HG03108 (cell line): Measurements from ENCODE around the gene PTPRN2.

Source experiments
- ATAC-seq: cut with Tn5 transposase; IDR thresholded peaks from one replicate; pipeline ENCODE4 v1.9.1; 2021; ENCODE audit warnings: moderate library complexity; ENCODE audit not compliant: unreplicated experiment

Gene PTPRN2

DNA sequence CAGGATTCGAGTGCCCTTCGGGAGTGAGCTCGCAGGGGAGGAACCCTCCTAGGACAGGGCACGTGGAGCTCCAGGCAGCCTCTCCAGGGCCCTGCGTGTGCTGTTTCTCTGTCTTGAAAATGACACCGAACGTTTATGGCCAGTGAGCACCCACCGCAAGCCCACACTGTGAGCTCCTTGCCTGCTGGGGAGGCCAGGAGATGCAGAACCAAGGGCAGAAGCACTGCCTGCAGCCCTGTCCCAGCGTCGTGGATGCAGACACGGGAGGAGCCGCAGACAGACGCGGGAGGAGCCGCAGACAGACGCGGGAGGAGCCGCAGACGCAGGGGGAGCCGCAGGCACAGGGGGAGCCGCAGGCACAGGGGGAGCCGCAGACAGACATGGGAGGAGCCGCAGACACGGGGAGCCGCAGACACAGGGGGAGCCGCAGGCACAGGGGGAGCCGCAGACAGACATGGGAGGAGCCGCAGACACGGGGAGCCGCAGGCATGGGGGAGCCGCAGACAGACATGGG, 314.4 kb downstream of the PTPRN2 start:
- no peak for ATAC-seq

DNA sequence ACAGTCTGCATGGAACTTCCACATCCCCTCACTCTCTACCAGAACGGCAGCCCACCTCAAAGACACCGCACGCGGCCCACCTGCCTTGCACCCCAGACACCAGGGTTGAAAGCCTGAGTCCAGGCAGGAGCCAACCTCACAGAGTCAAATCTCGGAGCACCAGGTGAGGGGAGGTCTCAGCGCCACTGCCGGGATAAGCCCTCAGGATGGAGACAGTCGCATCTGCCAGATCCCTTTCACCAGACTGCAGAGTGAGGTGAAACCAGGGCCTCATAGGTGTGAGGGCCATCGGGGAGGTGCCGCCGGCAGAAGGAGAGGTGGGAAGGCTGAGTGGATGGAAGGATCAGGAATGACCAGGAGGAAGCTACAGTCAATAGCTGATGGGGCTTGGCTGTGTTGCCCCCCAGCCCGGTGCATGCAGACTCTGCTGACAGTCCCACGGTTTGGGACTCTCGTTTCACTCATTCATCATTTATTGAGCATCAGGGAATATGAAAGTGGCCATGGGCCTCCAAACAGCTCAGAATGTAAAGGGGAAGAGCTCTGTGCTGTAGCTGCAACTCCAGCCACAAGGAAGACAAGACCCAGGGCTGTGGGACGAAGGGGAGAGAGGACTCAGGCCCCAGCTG, 315.0 kb downstream of the PTPRN2 start:
- ATAC-seq, result no peak

DNA sequence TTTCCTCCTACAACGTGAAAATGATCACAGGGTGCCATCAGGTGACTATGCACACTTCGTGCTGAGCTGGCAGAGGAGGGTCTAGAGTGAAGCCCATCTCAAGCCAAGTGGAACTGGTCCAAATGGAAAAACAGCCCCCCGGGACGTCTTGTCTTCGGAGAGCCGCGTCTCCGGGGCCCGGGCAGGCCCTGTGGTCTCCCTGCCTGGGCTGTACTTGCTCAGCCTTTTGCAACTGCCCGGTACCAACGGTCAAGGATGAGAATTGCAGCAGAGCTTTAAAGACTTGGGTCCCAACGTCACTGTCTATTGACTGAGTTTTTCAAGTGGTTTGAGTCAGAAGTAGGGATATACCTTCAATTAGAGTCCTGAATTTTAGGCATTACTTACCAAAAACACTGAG, 315.5 kb downstream of the PTPRN2 start:
- ATAC-seq, result no peak

DNA sequence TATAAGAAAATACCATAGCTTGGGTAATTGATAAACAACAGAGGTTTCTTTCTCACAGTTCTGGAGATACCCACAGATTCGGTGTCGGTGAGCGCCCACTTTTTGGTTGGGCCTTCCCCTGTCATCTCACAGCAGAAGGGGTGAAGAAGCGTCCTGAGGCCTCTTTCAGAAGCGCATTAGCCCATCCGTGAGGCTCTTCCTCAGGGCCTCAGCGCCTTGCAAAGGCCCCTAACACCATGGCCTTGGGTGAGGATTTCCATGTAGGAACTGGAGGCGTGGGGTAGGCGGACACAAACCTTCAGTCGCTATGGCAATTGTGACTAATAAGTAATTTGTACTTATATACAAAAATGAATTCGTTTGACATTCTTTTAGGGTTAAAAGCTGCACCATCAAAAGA, 316.0 kb downstream of the PTPRN2 start:
- ATAC-seq, result no peak

DNA sequence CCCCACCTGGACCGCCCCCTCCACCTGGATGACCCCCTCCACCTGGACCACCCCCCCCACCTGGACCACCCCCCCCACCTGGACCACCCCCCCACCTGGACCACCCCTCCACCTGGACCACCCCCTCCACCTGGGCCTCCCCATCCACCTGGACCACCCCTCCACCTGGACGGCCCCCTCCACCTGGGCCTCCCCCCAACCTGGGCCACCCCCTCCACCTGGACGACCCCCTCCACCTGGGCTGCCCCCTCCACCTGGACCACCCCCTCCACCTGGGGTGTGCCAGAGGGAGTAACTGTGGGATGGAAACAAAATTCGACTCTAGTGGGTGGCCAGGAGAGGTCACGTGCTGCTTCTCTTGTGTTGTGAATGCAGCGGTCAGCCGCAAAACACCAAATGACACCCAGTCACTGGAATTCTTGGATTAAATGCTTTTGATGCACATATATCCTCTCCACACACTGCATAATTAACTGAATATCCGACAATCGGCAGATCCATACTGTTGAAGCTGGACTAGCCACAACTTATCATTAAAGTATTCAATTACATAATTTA, 316.7 kb downstream of the PTPRN2 start:
- ATAC-seq, result no peak

DNA sequence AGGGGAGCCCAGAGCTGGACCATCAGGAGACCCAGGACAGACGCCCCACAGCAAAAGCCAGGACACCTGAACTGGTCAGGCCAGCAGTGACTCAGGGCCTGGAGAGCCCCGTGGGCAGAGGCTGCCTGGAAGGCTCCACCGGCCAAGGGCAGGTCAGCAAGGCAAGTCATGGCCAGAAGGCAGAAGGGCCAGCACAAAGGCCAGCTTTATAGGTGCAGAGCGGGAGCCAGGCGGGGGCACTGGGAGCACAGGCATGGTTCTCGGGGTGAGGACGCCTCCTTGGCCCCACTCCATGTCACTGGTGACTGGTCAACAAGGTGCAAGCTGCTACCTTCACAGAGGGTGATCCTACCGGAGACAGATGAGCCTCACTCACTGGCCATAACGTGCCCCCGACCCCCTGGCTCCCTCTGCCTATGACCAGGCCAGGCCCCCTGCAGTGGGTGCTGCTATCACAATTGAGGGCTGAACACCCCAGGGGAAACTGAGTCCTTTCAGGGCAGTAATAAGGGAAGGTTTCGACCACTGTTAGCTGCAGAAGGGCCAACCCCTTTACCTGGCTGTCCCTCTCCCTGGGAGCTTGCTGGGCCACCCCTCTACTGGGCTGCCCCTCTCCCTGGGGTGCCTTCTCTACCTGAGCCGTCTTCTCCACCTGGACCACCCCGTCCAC, 317.4 kb downstream of the PTPRN2 start:
- no peak for ATAC-seq

DNA sequence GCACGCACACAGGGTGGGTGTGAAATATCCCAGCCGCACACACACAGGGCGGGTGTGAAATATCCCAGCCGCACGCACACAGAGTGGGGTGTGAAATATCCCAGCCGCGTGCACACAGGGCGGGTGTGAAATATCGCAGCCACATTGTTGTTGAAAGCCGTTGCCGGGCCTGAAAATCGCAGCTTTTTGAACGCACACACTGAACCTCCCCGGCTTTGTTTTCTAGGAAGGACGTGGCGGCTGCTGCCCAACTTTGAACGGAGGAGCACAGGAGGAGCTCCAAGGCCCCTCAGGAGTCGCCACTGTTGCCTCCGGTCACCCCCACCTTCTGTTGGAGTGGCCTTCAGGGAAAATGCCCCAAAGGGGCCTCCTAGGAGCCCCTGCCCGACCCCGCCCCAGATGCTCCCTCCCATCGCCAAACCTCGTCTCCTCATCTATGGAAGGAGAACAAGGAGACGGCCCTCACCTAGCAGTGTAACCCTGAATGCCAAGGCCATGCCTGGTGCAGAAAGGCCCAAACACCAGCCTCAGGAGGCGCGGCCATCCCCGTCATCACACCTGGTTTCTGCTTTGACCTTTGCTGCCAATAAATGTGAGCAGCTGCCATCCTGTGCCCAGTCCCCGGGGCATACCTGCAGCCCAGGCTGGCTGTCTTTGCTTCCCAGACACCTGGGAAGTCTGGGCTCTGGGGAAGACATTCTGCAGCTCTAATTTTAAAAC, 318.6 kb downstream of the PTPRN2 start:
- no peak for ATAC-seq

DNA sequence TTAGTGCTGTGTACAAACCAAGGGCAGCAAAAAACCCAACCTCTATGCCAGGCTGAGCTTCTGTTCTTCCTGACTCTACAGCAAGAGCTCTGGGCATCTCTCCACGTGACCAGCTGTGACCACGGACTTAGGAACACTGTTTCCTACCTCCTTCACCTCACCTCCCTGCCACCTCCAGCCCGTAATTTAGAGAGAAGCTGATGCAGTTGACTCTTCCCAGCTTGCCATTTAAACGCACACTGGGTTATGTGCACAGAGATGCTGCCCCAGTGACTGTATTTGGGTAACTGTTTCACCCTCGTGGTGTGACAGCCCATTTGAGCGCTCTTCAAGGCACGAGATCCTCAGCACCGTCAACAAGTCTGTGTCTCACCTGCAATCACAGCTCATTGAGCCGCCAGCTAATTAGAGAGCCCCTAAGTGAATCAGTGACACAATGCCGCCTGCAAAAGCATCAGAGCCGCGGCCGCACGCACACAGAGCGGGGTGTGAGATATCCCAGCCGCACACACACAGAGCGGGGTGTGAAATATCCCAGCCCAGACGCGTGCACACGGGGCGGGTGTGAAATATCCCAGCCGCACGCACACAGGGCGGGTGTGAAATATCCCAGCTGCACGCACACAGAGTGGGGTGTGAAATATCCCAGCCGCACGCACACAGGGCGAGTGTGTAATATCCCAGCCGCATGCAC, 319.7 kb downstream of the PTPRN2 start:
- ATAC-seq, result no peak

DNA sequence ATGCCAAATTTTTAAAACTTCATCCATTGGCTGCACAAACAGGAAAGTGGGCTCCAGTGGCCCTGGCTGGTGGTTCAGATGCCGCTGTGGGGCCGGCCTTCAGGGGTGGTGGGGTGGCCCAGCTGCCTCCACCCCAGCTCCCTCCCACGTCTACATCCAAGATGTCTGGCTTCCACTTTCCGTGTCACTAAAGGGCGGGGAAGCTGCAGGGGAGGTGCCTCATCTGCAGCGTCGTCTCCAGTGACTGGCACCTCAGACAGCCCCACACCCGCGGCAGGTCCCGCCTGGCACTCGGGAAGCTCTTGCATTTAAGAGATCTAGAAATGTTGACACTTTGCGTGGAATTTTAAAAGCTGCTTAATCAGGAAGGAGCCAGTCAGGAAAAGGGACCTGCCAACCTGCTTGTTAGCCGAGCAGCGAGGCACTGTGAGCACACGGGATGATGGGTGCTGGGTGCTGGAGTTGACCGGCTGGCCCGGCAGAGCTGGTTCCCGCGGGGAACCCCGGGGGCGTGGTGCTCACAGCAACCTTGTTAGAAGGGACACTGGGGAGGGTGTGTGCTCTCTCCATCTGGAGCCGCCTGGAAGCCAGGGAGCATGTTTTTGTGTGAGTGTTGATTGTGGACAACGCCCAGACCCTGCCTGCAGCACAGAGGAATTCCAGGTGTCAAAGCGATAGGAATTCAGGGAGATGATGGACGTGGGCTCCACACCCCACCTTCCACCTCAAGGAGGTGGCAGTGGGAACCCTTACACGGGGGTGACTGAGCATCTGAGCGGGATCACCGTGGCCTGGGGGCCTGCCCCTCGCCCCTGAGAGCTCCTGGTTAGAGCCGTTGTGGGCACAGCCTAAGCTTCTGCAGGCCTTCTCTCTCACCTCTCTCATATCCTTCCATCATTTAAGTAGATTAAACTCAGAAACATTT, 320.5 kb downstream of the PTPRN2 start:
- ATAC-seq, result no peak

DNA sequence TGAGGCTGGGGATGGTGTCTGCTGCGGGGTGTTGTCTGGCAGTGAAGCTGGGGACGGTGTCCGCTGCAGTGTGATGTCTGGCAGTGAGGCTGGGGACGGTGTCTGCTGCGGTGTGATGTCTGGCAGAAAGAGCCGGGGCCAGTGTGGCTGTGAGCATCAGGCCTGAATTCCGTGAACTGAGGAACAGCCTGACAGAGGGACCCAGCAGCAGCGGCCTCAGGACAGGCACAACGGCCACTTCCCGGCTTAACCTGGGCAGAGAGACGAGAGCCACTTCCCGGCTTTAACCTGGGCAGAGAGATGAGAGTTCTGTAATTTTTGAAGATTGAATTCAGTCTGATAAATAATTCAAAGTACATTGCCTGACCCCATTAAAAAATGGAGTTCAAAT, 321.2 kb downstream of the PTPRN2 start:
- no peak for ATAC-seq

DNA sequence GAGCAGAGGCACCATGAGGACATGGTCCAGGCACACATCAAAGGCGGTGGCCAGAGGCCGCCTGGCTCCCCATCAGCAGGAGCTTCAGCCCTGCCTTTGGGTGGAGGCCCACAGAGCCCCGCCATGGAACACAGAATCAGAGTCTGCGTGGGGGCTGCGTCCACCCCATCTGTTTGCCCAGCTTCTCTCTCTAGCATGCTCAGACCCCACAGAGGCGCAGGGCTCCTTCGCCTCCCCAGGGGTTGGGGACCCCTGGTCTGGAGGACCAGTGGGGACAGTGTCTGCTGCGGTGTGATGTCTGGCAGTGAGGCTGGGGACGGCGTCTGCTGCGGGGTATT, 321.9 kb downstream of the PTPRN2 start:
- no peak for ATAC-seq

DNA sequence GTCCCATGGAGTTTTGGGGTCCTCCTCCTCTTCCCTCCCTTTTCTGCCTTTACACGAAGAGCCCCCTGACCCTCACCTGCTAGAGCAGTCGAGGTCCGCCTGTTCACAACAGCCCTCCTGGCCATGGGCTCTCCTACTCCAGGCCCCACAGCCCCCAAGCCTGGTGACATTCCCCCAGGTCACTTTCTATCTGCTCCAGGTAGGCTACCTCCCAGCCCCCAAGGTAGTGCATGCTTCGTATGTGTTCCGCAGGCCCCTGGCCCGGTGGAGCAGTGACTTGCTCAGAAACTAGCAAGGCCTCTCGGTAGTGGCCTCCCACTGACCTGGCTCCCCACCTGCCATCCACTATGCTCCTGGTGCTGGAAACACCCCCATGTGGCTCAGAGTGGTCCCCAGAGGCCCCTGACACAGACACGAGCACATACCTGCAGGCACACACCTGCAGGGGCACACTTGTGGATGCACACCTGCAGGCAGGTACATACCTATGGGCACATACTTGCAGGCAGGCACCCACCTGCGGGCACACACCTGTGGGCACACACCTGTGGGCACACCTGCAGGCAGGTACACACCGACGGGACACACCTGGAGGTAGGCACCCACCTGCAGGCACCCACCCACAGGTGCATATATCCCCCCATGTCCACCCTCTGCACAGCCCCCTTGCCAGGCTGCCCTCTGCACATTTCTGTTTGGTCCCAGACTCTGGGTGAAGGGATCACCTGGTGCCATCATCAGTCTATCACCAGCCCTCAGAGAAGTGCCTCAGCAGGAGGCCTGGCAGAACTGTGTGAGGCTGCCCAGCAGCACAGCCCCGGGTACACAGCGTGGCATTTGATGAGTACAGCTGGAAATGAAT, 322.5 kb downstream of the PTPRN2 start:
- no peak for ATAC-seq

DNA sequence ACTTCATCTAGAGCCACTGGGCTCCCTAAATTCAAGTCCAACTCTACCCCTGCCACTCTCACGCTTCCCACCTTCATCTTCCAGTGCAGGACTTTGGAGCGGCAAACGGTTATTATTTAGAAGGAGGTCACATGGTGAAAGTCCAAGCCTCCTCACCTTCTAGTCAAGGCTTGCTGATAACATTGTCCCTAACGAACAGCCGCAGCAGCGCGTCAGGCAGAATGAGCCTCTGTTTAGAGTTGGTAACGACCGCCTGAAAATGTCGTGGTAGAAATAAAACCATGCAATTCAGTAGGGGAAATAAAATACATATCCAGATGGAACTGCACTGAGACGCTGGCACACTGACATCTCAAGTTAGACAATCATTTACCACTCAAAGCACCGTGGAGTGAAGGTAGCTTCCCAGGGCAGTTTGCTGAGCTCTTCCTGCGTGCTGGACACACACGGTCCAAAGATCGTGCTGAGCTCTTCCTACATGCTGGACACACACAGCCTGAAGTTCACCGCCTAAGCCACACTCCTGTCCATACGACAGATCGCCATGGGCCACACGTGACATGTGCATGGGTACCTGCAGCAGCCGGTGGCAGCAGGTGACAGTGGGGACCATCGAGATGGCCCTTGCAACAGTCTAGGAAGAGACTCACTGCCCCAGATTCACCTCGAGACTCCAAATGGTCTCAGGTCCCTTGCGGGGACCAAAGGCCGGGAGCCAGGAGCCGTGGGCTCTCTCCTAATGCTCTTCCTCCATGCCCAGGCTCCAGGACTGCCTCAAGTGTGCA, 323.5 kb downstream of the PTPRN2 start:
- ATAC-seq, result no peak

DNA sequence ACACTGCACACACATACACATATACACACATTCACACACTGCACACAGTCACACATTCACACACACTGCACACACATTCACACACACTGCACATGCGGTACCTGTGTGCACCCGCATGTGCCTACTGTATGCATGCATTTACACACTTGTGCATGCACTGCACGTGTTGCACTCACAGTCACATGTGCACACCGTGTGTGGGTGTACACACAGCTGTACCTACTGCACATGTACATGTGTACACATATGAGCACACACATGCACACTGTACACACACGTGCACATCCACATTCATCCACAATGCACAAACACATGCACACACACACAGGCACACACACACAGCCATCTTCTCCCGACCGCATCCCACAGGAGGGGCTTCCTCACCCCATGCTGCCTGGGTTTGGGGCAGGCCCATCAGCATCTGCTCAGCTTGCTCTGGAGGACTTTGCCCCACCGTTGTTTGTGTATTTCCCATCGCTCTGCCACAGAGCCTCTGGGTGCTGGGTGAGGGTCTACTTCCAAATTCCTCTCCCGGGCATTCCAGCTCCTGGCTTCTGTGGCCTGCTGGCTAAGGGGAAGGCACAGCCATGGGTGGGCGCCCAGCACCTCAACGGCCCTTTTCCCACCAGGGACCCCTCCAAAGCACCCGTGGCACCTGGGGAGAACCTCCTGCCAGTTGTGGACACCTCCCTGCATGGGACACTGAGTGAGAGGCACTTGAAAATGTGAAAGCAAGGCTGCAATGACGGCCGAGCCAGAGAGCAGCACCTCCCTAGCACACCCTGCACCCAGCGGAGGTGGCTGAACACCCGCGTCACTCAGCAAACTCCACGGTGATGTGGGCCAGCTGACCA, 324.3 kb downstream of the PTPRN2 start:
- no peak for ATAC-seq

DNA sequence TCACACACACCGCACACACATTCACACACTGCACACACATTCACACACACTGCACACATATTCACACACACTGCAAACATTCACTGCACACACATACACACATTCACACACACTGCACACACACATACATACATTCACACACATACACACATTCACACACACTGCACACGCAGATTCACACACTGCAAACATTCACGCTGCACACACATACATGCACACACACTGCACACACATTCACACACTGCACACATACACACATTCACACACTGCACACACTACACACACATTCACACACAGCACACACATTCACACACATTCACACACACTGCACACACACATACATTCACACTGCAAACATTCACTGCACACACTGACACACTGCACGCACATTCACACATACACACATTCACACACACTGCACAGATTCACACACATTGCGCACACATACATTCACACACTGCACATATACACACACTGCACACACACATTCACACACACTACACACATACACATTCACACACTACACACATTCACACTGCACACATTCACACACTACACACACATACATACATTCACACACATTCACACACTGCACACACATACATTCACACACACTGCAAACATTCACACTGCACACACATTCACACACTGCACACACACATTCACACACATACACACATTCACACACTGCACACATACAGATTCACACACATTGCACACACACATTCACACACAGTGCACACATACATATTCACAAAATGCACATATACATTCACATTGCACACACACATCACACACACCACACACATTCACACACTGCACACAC, 325.1 kb downstream of the PTPRN2 start:
- ATAC-seq, result no peak

DNA sequence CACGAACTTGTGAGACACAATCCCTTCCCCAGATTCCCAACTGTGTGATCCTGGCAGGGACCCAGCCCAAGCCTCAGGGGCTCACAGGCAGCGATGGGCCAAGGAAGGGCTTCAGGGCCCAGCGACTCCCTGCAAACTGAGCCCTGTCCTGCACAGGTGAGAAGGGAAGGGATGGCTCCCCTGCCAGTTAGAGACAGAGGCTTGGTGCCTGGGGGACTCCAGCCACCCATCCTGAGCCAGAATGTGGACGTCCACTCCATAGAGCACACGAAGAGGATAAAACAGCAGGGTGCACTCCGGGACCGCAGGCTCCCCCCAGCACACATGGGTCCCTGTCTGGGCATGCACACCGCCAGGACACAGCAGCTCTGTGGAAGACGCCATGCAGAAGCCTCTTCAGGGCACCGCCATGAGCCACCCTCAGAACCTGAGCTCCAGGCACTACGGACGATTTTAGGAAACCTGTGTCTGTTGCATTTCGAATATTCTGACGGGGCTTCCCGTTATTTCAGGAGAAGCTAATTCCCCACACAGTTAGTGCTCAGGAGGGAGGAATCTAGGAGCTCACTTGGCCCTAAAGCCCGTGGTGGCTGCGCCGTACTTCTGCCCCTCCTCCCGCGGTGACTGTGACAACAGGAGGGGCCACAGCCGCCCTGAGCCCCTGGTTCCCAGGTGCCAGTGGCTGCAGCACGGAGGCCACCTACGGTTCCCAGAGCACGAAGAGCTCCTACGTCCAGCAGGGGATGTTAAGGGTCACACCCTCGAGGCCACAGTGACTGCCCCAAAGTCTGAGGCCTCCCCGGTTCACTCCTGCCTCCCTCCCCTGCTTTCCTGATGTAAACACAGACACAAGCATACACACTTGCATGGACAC, 326.0 kb downstream of the PTPRN2 start:
- no peak for ATAC-seq
